Measurements from ENCODE around the gene EED. TPM values are rescaled to one million over a fixed set of nuclear protein-coding genes. Genes with fewer than 3 reads are reported as not detected.

EED gene
- total and polyA plus RNA-seq, 4 donors: 5.4 to 17.1 (median 8.2) TPM

DNA sequence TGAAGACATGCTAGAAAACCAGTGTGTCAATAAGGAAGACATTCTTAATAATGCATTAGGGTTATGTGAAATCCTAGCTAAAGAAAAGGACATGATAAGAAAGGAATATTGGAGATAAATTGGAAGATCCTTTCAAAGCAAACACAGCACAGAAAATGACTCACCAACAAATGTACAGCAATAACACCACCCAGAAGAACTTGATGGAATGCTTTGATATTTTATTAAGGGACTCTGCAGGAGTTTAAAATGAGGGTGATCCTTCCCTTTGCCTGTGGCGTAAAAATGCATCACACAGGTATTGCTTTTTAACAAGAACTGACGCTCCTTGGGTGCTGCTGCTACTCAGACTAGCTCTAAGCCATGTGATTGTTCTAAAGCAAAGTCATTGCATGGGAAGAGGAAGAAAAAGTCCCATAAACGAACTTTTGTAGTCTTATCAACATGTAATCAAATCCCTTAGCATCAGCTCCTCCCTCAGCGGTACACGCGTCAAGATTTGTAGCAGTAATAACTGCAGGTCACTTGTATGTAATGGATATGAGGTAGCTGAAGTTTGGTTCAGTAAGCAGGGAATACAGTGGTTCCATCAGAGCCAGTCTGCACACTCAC is 48.4 kb upstream of the EED start (continued):
- TF ChIP-seq, protein P1, sequence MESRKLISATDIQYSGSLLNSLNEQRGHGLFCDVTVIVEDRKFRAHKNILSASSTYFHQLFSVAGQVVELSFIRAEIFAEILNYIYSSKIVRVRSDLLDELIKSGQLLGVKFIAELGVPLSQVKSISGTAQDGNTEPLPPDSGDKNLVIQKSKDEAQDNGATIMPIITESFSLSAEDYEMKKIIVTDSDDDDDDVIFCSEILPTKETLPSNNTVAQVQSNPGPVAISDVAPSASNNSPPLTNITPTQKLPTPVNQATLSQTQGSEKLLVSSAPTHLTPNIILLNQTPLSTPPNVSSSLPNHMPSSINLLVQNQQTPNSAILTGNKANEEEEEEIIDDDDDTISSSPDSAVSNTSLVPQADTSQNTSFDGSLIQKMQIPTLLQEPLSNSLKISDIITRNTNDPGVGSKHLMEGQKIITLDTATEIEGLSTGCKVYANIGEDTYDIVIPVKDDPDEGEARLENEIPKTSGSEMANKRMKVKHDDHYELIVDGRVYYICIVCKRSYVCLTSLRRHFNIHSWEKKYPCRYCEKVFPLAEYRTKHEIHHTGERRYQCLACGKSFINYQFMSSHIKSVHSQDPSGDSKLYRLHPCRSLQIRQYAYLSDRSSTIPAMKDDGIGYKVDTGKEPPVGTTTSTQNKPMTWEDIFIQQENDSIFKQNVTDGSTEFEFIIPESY (IDR thresholded peaks at IDR 0.05): no peak
- TF ChIP-seq TAF1 (conservative IDR thresholded peaks at IDR 0.05): no peak
- TF ChIP-seq YY1 (IDR thresholded peaks at IDR 0.05): no peak

GRCh38 chr11:86196913-86197312 is 47.6 kb upstream of the EED start:
- H3K9ac ChIP-seq (ENCODE audit: low read depth in 1 of 2, low read length in 2 of 2): no peak overlapping the region
- no peak for DNase-seq (ENCODE audit: low spot score)
- no peak overlapping the region for H3K4me3 ChIP-seq (ENCODE audit: low read depth in 1 of 3, low read length in 3 of 3)
- H3K27ac ChIP-seq (ENCODE audit: low read depth in 1 of 2, low read length in 2 of 2): no peak overlapping the region
- H3K9me3 ChIP-seq (ENCODE audit: control insufficient read depth in 4 of 4, low read length in 3 of 4): no peaks in the 10 kb centered on the region
- H3K4me1 ChIP-seq (ENCODE audit: control insufficient read depth in 4 of 4, insufficient read depth in 4 of 4, low read length in 3 of 4): peaks cover 0 to 17% (median under 1%) of the 10 kb centered on the region in 4 donors
- H3K27me3 ChIP-seq (ENCODE audit: control insufficient read depth in 4 of 4, insufficient read depth in 4 of 4, low read length in 3 of 4): no peaks in the 10 kb centered on the region
- TF ChIP-seq CTCF (IDR thresholded peaks at IDR 0.05; ENCODE audit: low read depth, low read length, missing input control) (no peak), FOXA1 (IDR thresholded peaks at IDR 0.05) (no peak), EGR1 (IDR thresholded peaks at IDR 0.05; ENCODE audit: low read depth in 2 of 2) (no peak), TAF1 (conservative IDR thresholded peaks at IDR 0.05) (no peak), RAD21 (IDR thresholded peaks at IDR 0.05) (no peak), GABPA (IDR thresholded peaks at IDR 0.05 in 1 of 2, conservative IDR thresholded peaks at IDR 0.05 in 1 of 2) (no peak), HNF4A (conservative IDR thresholded peaks at IDR 0.05) (no peak)
- TF ChIP-seq, protein P1 (IDR thresholded peaks at IDR 0.05): no peak
- TF ChIP-seq, protein P2, sequence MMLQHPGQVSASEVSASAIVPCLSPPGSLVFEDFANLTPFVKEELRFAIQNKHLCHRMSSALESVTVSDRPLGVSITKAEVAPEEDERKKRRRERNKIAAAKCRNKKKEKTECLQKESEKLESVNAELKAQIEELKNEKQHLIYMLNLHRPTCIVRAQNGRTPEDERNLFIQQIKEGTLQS (IDR thresholded peaks at IDR 0.05): no peak
- WGBS: 76% methylated on average over 3 of the region's 3 CpGs
- no peaks in the 10 kb centered on the region for H3K36me3 ChIP-seq (ENCODE audit: control insufficient read depth in 4 of 4, insufficient read depth in 3 of 4, low read depth in 1 of 4, low read length in 3 of 4)

GRCh38 chr11:86197448-86197847 is 47.1 kb upstream of the EED start:
- no peak for DNase-seq (ENCODE audit: low spot score)
- H3K9ac ChIP-seq (ENCODE audit: low read depth in 1 of 2, low read length in 2 of 2): no peak overlapping the region

More at GRCh38 chr11:86197448-86197847, 47.1 kb upstream of the EED start:
- Histone ChIP-seq H3K4me1 (ENCODE audit: control insufficient read depth in 4 of 4, insufficient read depth in 4 of 4, low read length in 3 of 4) (peaks cover 0 to 17% (median under 1%) of the 10 kb centered on the region in 4 donors), H3K4me3 (ENCODE audit: low read depth in 1 of 3, low read length in 3 of 3) (no peak overlapping the region), H3K27ac (ENCODE audit: low read depth in 1 of 2, low read length in 2 of 2) (no peak overlapping the region), H3K27me3 (ENCODE audit: control insufficient read depth in 4 of 4, insufficient read depth in 4 of 4, low read length in 3 of 4) (no peaks in the 10 kb centered on the region), H3K9me3 (ENCODE audit: control insufficient read depth in 4 of 4, low read length in 3 of 4) (no peaks in the 10 kb centered on the region), H3K36me3 (ENCODE audit: control insufficient read depth in 4 of 4, insufficient read depth in 3 of 4, low read depth in 1 of 4, low read length in 3 of 4) (no peaks in the 10 kb centered on the region)
- TF ChIP-seq YY1 (IDR thresholded peaks at IDR 0.05) (no peak), TAF1 (conservative IDR thresholded peaks at IDR 0.05) (no peak), MAX (IDR thresholded peaks at IDR 0.05) (no peak)
